ENCODE results near the gene MBD5.

DNA sequence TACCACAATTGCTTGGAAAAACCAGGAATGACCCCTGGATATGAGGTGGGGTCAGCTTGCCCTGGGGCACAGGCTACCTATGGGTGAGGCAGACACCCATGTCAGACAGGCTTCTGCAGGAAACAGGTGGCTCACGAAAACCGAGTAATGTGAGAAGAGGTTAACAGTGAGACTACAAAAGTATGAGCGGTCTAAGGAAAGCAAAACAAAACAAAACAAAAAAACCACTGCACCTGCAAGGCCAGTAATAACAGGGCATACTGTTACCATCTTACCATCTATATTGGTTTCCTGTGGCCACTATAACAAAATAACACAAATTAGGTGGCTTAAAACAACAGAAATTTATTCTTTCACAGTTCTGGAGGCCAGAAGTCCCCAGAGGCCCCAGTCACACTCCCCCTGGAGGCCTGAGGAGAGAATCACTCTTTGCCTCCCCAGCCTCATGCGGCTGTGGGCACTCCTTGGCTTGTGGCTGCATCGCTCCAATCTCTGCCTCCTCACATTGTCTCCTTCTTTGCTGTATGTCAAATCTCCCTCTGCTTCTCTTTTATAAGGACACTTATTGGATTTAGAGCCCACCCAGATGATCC is 537.0 kb downstream of the MBD5 start:
- TF ChIP-seq, protein P1, sequence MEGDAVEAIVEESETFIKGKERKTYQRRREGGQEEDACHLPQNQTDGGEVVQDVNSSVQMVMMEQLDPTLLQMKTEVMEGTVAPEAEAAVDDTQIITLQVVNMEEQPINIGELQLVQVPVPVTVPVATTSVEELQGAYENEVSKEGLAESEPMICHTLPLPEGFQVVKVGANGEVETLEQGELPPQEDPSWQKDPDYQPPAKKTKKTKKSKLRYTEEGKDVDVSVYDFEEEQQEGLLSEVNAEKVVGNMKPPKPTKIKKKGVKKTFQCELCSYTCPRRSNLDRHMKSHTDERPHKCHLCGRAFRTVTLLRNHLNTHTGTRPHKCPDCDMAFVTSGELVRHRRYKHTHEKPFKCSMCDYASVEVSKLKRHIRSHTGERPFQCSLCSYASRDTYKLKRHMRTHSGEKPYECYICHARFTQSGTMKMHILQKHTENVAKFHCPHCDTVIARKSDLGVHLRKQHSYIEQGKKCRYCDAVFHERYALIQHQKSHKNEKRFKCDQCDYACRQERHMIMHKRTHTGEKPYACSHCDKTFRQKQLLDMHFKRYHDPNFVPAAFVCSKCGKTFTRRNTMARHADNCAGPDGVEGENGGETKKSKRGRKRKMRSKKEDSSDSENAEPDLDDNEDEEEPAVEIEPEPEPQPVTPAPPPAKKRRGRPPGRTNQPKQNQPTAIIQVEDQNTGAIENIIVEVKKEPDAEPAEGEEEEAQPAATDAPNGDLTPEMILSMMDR (conservative IDR thresholded peaks at IDR 0.05; ENCODE audit: low read depth, low read length): peak; percentile 40; the same call in 1 of the 2 replicates
- TF ChIP-seq EZH2 (IDR thresholded peaks at IDR 0.05; ENCODE audit: low read length, unreplicated experiment): no peak
